HepG2 (cell line): ENCODE results near the gene BCAN. TPM values are rescaled to one million over a fixed set of nuclear protein-coding genes. Genes with fewer than 3 reads are reported as not detected.

Source experiments
- ARID5B ChIP-seq: IDR thresholded peaks from 2 replicates; pipeline ENCODE4 v1.4.0; 2020; ENCODE audit warnings: mild to moderate bottlenecking, missing genetic modification reagents
- CAMTA2 ChIP-seq: sonication (generic); formaldehyde crosslinking; IDR thresholded peaks from 2 replicates; pipeline ENCODE4 v1.4.0; 2020; ENCODE audit warnings: mild to moderate bottlenecking, missing genetic modification reagents, borderline replicate concordance
- GATAD1 ChIP-seq: IDR thresholded peaks from 2 replicates; pipeline ENCODE4 v1.6.1; 2016; ENCODE audit warnings: missing genetic modification reagents, missing compliant biosample characterization
- PAF1 ChIP-seq: IDR thresholded peaks from 2 replicates; pipeline ENCODE4 v1.6.1; 2016; ENCODE audit warnings: missing genetic modification reagents, missing compliant biosample characterization
- SP1 ChIP-seq, 2 experiments: fragments of 450-650 bp in 1 of 2; sonication (generic) in 1 of 2; formaldehyde crosslinking in 1 of 2; IDR thresholded peaks; 2 replicates each; pipeline versions ENCODE4 v1.4.0 to v1.6.1; 2016 to 2020; ENCODE audit warnings: missing genetic modification reagents in 1 of 2
- SRSF1 ChIP-seq: fragments of 200-400 bp; formaldehyde crosslinking; optimal IDR thresholded peaks from 2 replicates; pipeline ENCODE3; 2017; ENCODE audit warnings: mild to moderate bottlenecking, low read depth, low read length, moderate library complexity
- SRY ChIP-seq: sonication (generic); formaldehyde crosslinking; IDR thresholded peaks from 2 replicates; pipeline ENCODE4 v1.8.0; 2022; ENCODE audit warnings: mild to moderate bottlenecking, missing genetic modification reagents
- THAP11 ChIP-seq: IDR thresholded peaks from 2 replicates; pipeline ENCODE4 v1.6.1; 2016; ENCODE audit warnings: missing biosample characterization, missing genetic modification reagents
- ZNF253 ChIP-seq: sonication (generic); formaldehyde crosslinking; IDR thresholded peaks from 2 replicates; pipeline ENCODE4 v1.8.0; 2022; ENCODE audit warnings: mild to moderate bottlenecking, missing genetic modification reagents, borderline replicate concordance
- ZNF430 ChIP-seq: sonication (generic); formaldehyde crosslinking; IDR thresholded peaks from 2 replicates; pipeline ENCODE4 v1.9.0; 2021; ENCODE audit warnings: mild to moderate bottlenecking, missing genetic modification reagents
- ZNF562 ChIP-seq: sonication (generic); formaldehyde crosslinking; IDR thresholded peaks from 2 replicates; pipeline ENCODE4 v1.8.0; 2022; ENCODE audit warnings: missing genetic modification reagents, borderline replicate concordance
- ZNF746 ChIP-seq: sonication (generic); formaldehyde crosslinking; IDR thresholded peaks from 2 replicates; pipeline ENCODE4 v1.8.0; 2022; ENCODE audit warnings: mild to moderate bottlenecking, missing genetic modification reagents
- ZNF816 ChIP-seq: sonication (generic); formaldehyde crosslinking; IDR thresholded peaks from 2 replicates; pipeline ENCODE4 v1.8.0; 2022; ENCODE audit warnings: missing genetic modification reagents, mild to moderate bottlenecking, borderline replicate concordance
- polyA plus RNA-seq, 8 experiments: library from polyadenylated mRNA; depleted of rRNA in 3 of 8; stranded (reverse) in 7 of 8; unstranded in 1 of 8; fragments of >200 nt; fragmentation: Illumina TruSeq in 4 of 8; extraction: Trizol in 4 of 8; gene quantifications; 2 replicates each; pipeline versions ENCODE4 v1.2.1 to v1.2.3, GENCODE V29; 2011 to 2016; ENCODE audit warnings: low read depth in 4 of 8, missing spikeins in 1 of 8, mixed read lengths in 1 of 8; ENCODE audit not compliant: insufficient read depth in 1 of 8
- total RNA-seq, 5 experiments: library from RNA; depleted of rRNA; stranded (reverse); fragments of >200 nt; fragmentation: Illumina TruSeq; extraction: Trizol; gene quantifications; 2 replicates each; pipeline ENCODE4 v1.2.3, GENCODE V29; 2016; ENCODE audit warnings: low read depth in 1 of 5
- TF ChIP-seq, protein P1 (sequence below): sonication (generic); formaldehyde crosslinking; IDR thresholded peaks from 2 replicates; pipeline ENCODE4 v1.5.0; 2020; ENCODE audit warnings: missing genetic modification reagents, mild to moderate bottlenecking, borderline replicate concordance
- TF ChIP-seq, protein P2 (sequence below), 2 experiments: sonication (generic) in 1 of 2; formaldehyde crosslinking in 1 of 2; IDR thresholded peaks; 2 replicates each; pipeline versions ENCODE4 v1.4.0 to v1.6.1; 2018 to 2020; ENCODE audit warnings: missing genetic modification reagents in 2 of 2, borderline replicate concordance in 1 of 2, low read depth in 1 of 2, mild to moderate bottlenecking in 1 of 2, missing biosample characterization in 1 of 2
- TF ChIP-seq, protein P3 (sequence below): sonication (generic); formaldehyde crosslinking; IDR thresholded peaks from 2 replicates; pipeline ENCODE4 v1.5.1; 2020; ENCODE audit warnings: missing genetic modification reagents, mild to moderate bottlenecking, borderline replicate concordance
- TF ChIP-seq, protein P4 (sequence below): sonication (generic); formaldehyde crosslinking; IDR thresholded peaks from 2 replicates; pipeline ENCODE4 v1.5.0; 2020; ENCODE audit warnings: mild to moderate bottlenecking, missing genetic modification reagents, borderline replicate concordance

BCAN gene
- total and polyA plus RNA-seq, 2 of the 13 experiments (the other 11 are each of a cell fraction or from before 2014, with no cell fraction given) = not detected

- TF ChIP-seq ZNF562 (CRISPR knock-in tag) (no peak), ZNF746 (CRISPR knock-in tag) (peak; percentile 84), THAP11 (CRISPR knock-in tag) (peak; percentile 75), SRSF1 (no peak), CAMTA2 (CRISPR knock-in tag) (0 out of 2 replicates have a peak, but pooled peaks have one; percentile 68), PAF1 (CRISPR knock-in tag) (peak; percentile 71), ARID5B (CRISPR knock-in tag) (no peak; the same call in none of the 2 replicates), GATAD1 (peak; percentile 62), SRY (CRISPR knock-in tag) (no peak; the same call in 1 of the 2 replicates), ZNF816 (CRISPR knock-in tag) (no peak), ZNF253 (no peak), SP1 (IDR thresholded peaks at IDR 0.05) (no peak), SP1 (CRISPR knock-in tag; IDR thresholded peaks at IDR 0.05) (peak; percentile 35; the same call in 1 of the 2 replicates), ZNF430 (CRISPR knock-in tag) (no peak; the same call in 1 of the 2 replicates)
- TF ChIP-seq, protein P1, sequence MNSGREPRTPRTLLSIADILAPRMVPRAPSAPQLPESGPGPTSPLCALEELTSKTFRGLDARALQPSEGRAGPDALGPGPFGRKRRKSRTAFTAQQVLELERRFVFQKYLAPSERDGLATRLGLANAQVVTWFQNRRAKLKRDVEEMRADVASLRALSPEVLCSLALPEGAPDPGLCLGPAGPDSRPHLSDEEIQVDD (CRISPR knock-in tag) = 0 out of 2 replicates have a peak, but pooled peaks have one; percentile 23
- TF ChIP-seq, protein P2, sequence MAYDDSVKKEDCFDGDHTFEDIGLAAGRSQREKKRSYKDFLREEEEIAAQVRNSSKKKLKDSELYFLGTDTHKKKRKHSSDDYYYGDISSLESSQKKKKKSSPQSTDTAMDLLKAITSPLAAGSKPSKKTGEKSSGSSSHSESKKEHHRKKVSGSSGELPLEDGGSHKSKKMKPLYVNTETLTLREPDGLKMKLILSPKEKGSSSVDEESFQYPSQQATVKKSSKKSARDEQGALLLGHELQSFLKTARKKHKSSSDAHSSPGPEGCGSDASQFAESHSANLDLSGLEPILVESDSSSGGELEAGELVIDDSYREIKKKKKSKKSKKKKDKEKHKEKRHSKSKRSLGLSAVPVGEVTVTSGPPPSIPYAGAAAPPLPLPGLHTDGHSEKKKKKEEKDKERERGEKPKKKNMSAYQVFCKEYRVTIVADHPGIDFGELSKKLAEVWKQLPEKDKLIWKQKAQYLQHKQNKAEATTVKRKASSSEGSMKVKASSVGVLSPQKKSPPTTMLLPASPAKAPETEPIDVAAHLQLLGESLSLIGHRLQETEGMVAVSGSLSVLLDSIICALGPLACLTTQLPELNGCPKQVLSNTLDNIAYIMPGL (CRISPR knock-in tag; IDR thresholded peaks at IDR 0.05; ENCODE audit: borderline replicate concordance in 1 of 2, low read depth in 1 of 2) = peak; percentile 92 to 94
- TF ChIP-seq, protein P3, sequence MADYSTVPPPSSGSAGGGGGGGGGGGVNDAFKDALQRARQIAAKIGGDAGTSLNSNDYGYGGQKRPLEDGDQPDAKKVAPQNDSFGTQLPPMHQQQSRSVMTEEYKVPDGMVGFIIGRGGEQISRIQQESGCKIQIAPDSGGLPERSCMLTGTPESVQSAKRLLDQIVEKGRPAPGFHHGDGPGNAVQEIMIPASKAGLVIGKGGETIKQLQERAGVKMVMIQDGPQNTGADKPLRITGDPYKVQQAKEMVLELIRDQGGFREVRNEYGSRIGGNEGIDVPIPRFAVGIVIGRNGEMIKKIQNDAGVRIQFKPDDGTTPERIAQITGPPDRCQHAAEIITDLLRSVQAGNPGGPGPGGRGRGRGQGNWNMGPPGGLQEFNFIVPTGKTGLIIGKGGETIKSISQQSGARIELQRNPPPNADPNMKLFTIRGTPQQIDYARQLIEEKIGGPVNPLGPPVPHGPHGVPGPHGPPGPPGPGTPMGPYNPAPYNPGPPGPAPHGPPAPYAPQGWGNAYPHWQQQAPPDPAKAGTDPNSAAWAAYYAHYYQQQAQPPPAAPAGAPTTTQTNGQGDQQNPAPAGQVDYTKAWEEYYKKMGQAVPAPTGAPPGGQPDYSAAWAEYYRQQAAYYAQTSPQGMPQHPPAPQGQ (CRISPR knock-in tag) = peak; percentile 75; the same call in 1 of the 2 replicates
- TF ChIP-seq, protein P4, sequence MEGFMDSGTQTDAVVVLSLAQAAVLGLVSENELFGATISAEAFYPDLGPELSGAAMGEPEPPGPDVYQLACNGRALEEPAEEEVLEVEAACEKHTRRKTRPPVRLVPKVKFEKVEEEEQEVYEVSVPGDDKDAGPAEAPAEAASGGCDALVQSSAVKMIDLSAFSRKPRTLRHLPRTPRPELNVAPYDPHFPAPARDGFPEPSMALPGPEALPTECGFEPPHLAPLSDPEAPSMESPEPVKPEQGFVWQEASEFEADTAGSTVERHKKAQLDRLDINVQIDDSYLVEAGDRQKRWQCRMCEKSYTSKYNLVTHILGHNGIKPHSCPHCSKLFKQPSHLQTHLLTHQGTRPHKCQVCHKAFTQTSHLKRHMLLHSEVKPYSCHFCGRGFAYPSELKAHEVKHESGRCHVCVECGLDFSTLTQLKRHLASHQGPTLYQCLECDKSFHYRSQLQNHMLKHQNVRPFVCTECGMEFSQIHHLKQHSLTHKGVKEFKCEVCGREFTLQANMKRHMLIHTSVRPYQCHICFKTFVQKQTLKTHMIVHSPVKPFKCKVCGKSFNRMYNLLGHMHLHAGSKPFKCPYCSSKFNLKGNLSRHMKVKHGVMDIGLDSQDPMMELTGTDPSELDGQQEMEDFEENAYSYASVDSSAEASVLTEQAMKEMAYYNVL = peak; percentile 45; the same call in 1 of the 2 replicates
These were observed 18.3 kb downstream of the BCAN start (continued) for GRCh38 chr1:156659988-156660751.
